GM12892 (cell line): Measurements from ENCODE around the gene CEP72.

Experiments used
- POLR2A ChIP-seq: IDR thresholded peaks from 2 replicates; pipeline ENCODE4 v1.6.1; 2011; ENCODE audit warnings: low read depth, low read length, control low read depth
- POLR2AphosphoS5 ChIP-seq: IDR thresholded peaks from 2 replicates; pipeline ENCODE4 v1.6.1; 2011; ENCODE audit warnings: low read depth, low read length, control low read depth

- TF ChIP-seq POLR2A (no peak), POLR2AphosphoS5 (no peak)
Measured at GRCh38 chr5:626850-627249, 14.7 kb downstream of the CEP72 start.
